Gastroesophageal sphincter (tissue), 4 donors: ENCODE results near the gene RELL1. TPM values are rescaled to one million over a fixed set of nuclear protein-coding genes. Genes with fewer than 3 reads are reported as not detected.

Experiments
- ATAC-seq: fragments of 150-250 bp; one replicate; pipeline ENCODE4 v1.9.1; 2016; ENCODE audit warnings: mild to moderate bottlenecking, moderate library complexity
- H3K27ac ChIP-seq, 4 donors: fragments of 200-600 bp; sonication (generic) in 3 of 4; 1 replicate in 3 of 4; 2 replicates in 1 of 4; pipeline ENCODE4 v1.5.1; 2016 to 2019
- H3K27me3 ChIP-seq: fragments of 200-600 bp; sonication (generic); one replicate; pipeline ENCODE4 v1.5.1; 2019
- H3K36me3 ChIP-seq, 2 donors: fragments of 200-600 bp; sonication (generic); one replicate each; pipeline ENCODE4 v1.5.1; 2019; ENCODE audit warnings: control low read depth in 1 of 2
- H3K4me1 ChIP-seq, 3 donors: fragments of 200-600 bp; sonication (generic); 1 replicate in 2 of 3; 2 replicates in 1 of 3; pipeline ENCODE4 v1.5.1; 2016 to 2019; ENCODE audit warnings: control low read depth in 2 of 3
- H3K4me3 ChIP-seq, 2 donors: fragments of 200-600 bp; sonication (generic); one replicate each; pipeline ENCODE4 v1.5.1; 2019; ENCODE audit warnings: mild to moderate bottlenecking in 1 of 2, moderate library complexity in 1 of 2
- H3K9me3 ChIP-seq, 3 donors: fragments of 200-600 bp; sonication (generic); one replicate each; pipeline ENCODE4 v1.5.1; 2017 to 2019; ENCODE audit warnings: control low read depth in 2 of 3
- CTCF ChIP-seq, 4 experiments: fragments of 200-600 bp in 2 of 4; fragments of 450-650 bp in 2 of 4; sonication (generic) in 1 of 4; IDR thresholded peaks; one replicate each; pipeline ENCODE4 v1.5.1; 2017 to 2019; ENCODE audit warnings: antibody characterized with exemption in 4 of 4, mild to moderate bottlenecking in 2 of 4, moderate library complexity in 2 of 4
- EP300 ChIP-seq: sonication (generic); formaldehyde crosslinking; IDR thresholded peaks from one replicate; pipeline ENCODE4 v1.6.1; 2017; ENCODE audit warnings: antibody characterized with exemption, mild to moderate bottlenecking
- POLR2A ChIP-seq, 2 donors: fragments of 450-650 bp; IDR thresholded peaks; one replicate each; pipeline ENCODE4 v1.6.1; 2017; ENCODE audit warnings: antibody characterized with exemption in 2 of 2, mild to moderate bottlenecking in 2 of 2, moderate library complexity in 1 of 2
- POLR2AphosphoS5 ChIP-seq: sonication (generic); formaldehyde crosslinking; IDR thresholded peaks from one replicate; pipeline ENCODE4 v1.6.1; 2017; ENCODE audit warnings: antibody characterized with exemption
- WGBS, 2 donors: methylation state at CpG; one replicate each; pipeline ENCODE4 v1.1.5; 2018; ENCODE audit warnings: low coverage in 1 of 2; 5-methylcytosine and 5-hydroxymethylcytosine counted together
- total RNA-seq, 4 donors: library from RNA; depleted of rRNA; stranded (reverse); fragments of >200 nt; gene quantifications; one replicate each; pipeline ENCODE4 v1.1.0, GENCODE V29; 2016

The RELL1 gene
- total RNA-seq, 4 donors from 2014 or later, result 61.0 to 96.7 (median 69.3) TPM

GRCh38 chr4:37604461-37604860 is 81.7 kb downstream of the RELL1 start:
- peaks cover 0 to 4% of the 10 kb centered on the region in 2 donors for H3K36me3 ChIP-seq
- no peak for TF ChIP-seq POLR2A (IDR thresholded peaks at IDR 0.05)
- no peak for TF ChIP-seq POLR2AphosphoS5
- no peaks in the 10 kb centered on the region for H3K27me3 ChIP-seq
- WGBS, 2 donors, result 57 to 84% methylated on average over 1 to 4 of the region's 4 CpGs
- no peak overlapping the region for H3K4me3 ChIP-seq
- ATAC-seq, result no peak
- H3K4me1 ChIP-seq, result peaks cover 0 to 8% (median 0%) of the 10 kb centered on the region in 3 donors
- H3K27ac ChIP-seq, result no peak overlapping the region
- H3K9me3 ChIP-seq, result no peaks in the 10 kb centered on the region

GRCh38 chr4:37603711-37604110 is 82.5 kb downstream of the RELL1 start:
- H3K4me3 ChIP-seq, result no peak overlapping the region
- no peaks in the 10 kb centered on the region for H3K36me3 ChIP-seq
- WGBS, 2 donors, result 94% methylated on average over 3 of the region's 5 CpGs; no CpG with 5 or more reads in 1 of the 2 donors
- no peaks in the 10 kb centered on the region for H3K27me3 ChIP-seq
- TF ChIP-seq CTCF (IDR thresholded peaks at IDR 0.05) (no peak), POLR2A (IDR thresholded peaks at IDR 0.05) (no peak), POLR2AphosphoS5 (no peak), EP300 (no peak)
- no peak for ATAC-seq
- no peak overlapping the region for H3K27ac ChIP-seq
- H3K9me3 ChIP-seq, result no peaks in the 10 kb centered on the region
- H3K4me1 ChIP-seq, result peaks cover 0 to 8% (median 0%) of the 10 kb centered on the region in 3 donors

GRCh38 chr4:37603070-37603468 is 83.1 kb downstream of the RELL1 start:
- no peaks in the 10 kb centered on the region for H3K9me3 ChIP-seq
- WGBS, 2 donors, result 0 to 14% methylated on average over 6 to 7 of the region's 10 CpGs
- ATAC-seq, result peak; percentile 84
- H3K4me3 ChIP-seq, result no peak overlapping the region
- H3K36me3 ChIP-seq, result no peaks in the 10 kb centered on the region
- no peaks in the 10 kb centered on the region for H3K27me3 ChIP-seq
- TF ChIP-seq CTCF (IDR thresholded peaks at IDR 0.05) (peak; percentile 97 to 99 (median 98)), POLR2AphosphoS5 (no peak)
- H3K27ac ChIP-seq, result no peak overlapping the region
- H3K4me1 ChIP-seq, result peaks cover 0 to 8% (median 0%) of the 10 kb centered on the region in 3 donors

GRCh38 chr4:37602454-37603069 is 83.6 kb downstream of the RELL1 start:
- TF ChIP-seq POLR2A (IDR thresholded peaks at IDR 0.05), result no peak
- Histone ChIP-seq H3K27me3 (no peaks in the 10 kb centered on the region), H3K4me3 (no peak overlapping the region), H3K9me3 (no peaks in the 10 kb centered on the region), H3K36me3 (no peaks in the 10 kb centered on the region), H3K4me1 (peaks cover 0 to 8% (median 0%) of the 10 kb centered on the region in 3 donors), H3K27ac (no peak overlapping the region)
- ATAC-seq, result no peak
- 40 to 70% methylated on average over 3 to 9 of the region's 18 CpGs for WGBS, 2 donors

- Histone ChIP-seq H3K36me3 (no peaks in the 10 kb centered on the region), H3K27me3 (no peaks in the 10 kb centered on the region), H3K27ac (no peak overlapping the region), H3K4me3 (no peak overlapping the region), H3K4me1 (peaks cover 0 to 8% (median 0%) of the 10 kb centered on the region in 3 donors), H3K9me3 (no peaks in the 10 kb centered on the region)
- ATAC-seq, result no peak
- WGBS, 2 donors, result 57 to 67% methylated on average over 4 to 5 of the region's 5 CpGs
- TF ChIP-seq POLR2A (IDR thresholded peaks at IDR 0.05) (no peak), CTCF (IDR thresholded peaks at IDR 0.05) (no peak), POLR2AphosphoS5 (no peak), EP300 (no peak)
Observed at GRCh38 chr4:37601531-37601930, 84.6 kb downstream of the RELL1 start.

- H3K4me1 ChIP-seq, result peaks cover 0 to 8% (median 0%) of the 10 kb centered on the region in 3 donors
- no peak for TF ChIP-seq EP300
- no peak for TF ChIP-seq CTCF (IDR thresholded peaks at IDR 0.05)
- TF ChIP-seq POLR2AphosphoS5, result no peak
- no peak for TF ChIP-seq POLR2A (IDR thresholded peaks at IDR 0.05)
- no peaks in the 10 kb centered on the region for H3K36me3 ChIP-seq
- WGBS, 2 donors, result 87 to 92% methylated on average over 6 to 8 of the region's 9 CpGs
- H3K27ac ChIP-seq, result no peak overlapping the region
- no peak overlapping the region for H3K4me3 ChIP-seq
- no peaks in the 10 kb centered on the region for H3K27me3 ChIP-seq
- H3K9me3 ChIP-seq, result no peaks in the 10 kb centered on the region
- no peak for ATAC-seq
Observed at GRCh38 chr4:37599092-37599790, 86.9 kb downstream of the RELL1 start.
